ENCODE data around the gene FRMD5.
"Not testable (repeated sequence)": the region's sequence is repeated elsewhere in the genome, so short reads cannot be mapped to it uniquely, and the experiment has no call there.

The FRMD5 gene

GRCh38 chr15:44087578-44088465 is 107.2 kb downstream of the FRMD5 start:
- no peak for DNase-seq

- no peak for DNase-seq
Observed at GRCh38 chr15:44084770-44085169, 110.3 kb downstream of the FRMD5 start.

- DNase-seq, result no peak
Observed at GRCh38 chr15:44084171-44084570, 110.9 kb downstream of the FRMD5 start.

- DNase-seq, result no peak
Observed at GRCh38 chr15:44082558-44083157, 112.4 kb downstream of the FRMD5 start.

DNA sequence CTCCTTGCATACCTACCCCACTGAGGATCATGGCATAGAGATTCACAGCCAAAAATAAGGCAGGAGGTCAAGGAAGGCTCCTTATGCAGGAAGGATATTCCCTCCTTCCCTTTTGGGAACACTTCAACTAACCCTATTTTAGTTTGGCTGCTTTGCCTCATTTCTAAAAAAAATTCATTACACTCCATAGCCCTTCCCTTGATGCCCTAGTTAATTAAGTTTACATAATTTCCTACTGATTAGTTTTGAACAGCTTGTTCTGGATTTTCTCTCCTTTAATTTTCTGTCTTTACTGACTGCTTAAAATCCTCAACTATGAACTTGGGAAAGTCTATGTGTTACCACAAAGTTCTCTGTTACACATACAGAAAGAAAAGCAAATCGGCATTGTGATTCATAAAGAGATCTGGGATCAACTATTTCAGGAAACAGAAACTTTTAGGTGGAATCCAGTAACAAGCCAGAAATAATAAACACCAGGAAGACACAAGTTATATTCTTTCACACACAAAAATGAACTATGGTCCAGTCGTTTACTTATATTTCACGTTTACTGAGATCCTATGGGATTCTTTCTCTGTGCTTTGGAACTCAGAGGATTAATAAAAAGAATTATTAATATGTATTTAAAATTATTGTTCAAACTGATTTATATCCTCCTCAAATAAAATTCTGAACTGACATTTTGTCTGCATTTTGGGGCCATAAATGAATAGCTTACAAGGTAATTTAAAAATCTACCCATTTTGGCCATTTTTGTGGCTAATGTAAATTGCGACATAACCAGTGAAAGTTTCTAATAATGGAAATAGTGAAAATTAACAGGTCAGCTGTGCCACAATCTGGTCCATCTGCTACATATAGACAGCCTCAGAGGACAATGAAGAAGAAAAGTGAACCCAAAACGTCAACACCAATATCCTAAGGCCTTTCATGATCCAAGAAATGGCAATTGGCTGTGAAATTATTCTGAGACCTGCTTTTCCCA is 113.8 kb downstream of the FRMD5 start:
- no peak for DNase-seq

DNA sequence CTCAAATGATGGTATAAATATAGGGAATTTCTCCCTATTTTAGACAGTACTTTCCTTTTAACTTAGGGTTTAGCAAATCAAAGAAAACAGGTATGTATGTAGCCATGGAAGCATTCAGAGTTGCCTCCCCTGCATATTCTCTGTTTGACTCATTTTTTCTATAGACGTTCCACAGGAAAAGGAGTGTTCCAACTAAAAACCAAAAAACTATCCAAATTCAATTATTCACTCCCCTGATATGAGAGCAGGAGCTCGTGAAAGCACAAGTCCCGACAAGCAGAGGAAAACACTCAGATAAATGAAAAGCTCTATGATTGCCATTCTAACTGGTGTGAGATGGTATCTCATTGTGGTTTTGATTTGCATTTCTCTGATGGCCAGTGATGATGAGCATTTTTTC is 119.5 kb downstream of the FRMD5 start:
- no peak for DNase-seq

- DNase-seq, result no peak
Observed at GRCh38 chr15:44069489-44069888, 125.6 kb downstream of the FRMD5 start.

- no peak for DNase-seq
Observed at GRCh38 chr15:44068347-44068746, 126.7 kb downstream of the FRMD5 start.

- DNase-seq, result no peak
Observed at GRCh38 chr15:44066211-44066827, 128.8 kb downstream of the FRMD5 start.

GRCh38 chr15:44064706-44065105 is 130.4 kb downstream of the FRMD5 start:
- no peak for DNase-seq

- no peak for DNase-seq
Observed at GRCh38 chr15:44058126-44058525, 136.9 kb downstream of the FRMD5 start.

DNA sequence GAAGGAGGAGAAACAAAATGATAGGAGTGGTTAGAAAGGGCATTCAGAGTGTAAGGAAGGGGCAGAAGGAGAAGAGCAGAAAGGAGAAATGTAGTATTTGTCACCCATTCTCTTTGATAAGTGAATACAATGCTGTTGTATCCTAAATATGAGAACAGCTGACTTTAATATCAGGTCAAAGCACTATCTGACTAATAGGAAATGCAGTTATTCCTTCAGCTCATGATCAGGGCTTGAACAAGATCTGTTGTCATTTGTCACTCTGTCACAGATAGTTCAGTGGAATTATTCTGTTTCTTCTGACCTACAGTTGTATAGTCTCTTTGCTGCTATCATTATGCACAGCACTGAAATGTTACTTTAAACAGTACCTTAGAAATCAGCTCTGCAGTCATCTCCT is 149.4 kb downstream of the FRMD5 start:
- DNase-seq, result no peak

DNA sequence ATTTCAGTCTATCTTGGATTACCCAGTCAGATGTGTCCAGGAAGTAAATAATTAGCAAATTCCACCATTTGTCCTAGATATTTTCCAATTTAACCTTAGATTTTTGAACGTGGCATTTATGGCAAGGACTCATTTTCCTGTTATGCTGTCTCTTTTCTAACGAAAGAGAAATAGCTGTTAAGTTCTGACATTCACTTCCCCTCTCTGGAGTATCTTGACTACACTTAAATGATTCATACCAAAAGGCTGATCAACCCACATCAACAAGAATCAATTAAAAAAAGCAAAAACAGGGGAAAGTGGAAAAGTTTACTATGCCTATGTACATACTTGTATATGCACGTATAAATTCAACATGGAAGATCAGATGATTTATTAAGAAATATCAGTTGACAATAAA is 149.9 kb downstream of the FRMD5 start:
- no peak for DNase-seq

DNA sequence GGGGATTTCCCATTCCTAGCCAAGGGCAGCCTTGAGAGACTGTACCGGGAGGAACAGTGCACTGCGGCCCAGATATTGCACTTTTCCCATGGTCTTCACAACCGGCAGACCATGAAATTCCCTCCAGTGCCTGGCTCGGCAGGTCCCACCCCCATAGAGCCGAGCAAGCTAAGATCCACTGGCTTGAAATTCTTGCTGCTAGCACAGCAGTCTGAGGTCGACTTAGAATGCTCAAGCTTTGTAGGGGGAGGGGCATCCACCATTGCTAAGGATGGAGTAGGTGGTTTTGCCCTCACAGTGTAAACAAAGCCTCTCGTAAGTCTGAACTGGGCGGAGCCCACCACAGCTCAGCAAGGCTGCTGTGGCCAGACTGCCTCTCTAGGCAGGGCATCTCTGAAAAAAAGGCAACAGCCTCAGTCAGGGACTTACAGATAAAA is 156.3 kb downstream of the FRMD5 start:
- no peak for DNase-seq

DNA sequence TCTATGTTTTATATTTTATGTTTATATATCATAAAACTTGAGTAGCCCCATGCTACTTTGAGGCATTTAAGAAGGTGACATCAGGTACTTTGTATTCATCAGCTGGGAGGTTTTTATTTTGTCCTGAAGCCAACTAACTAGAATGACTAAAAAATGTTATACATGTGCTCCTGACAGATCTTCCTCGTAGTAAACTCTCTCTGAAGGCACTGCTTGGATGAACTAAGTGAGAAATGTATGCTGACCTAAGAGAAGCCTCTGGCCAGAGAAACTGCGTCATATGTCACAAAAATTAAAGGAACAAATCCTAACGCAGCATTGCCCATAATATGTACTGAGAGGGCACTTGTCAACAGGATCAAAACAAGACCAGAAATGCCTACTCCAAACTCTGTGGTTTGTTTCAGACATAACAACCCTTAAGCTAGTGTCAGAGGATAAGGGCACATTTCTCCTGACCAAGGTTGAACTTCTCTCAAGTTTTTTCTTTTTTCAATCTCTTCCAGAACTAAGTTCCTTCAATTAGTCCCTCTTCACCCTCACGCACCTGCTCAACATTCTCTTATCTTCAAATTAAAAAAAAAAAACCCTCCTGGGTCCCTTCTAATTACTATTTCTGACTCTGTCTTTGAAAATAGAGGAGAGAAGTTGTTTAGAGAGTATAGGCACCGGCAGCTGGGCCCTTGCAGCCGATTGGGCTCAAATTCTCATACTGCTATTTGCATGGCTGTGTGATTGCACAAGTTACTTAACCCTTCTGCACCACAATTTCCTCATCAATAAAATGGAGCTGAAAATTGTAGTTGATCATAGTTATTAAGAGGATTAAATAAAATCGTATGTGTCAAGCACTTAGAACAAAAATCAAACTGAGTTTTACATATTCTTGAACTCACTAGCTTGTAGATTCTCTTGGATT is 159.0 kb downstream of the FRMD5 start:
- no peak for DNase-seq

GRCh38 chr15:44034933-44035624 is 160.0 kb downstream of the FRMD5 start:
- DNase-seq, result no peak

DNA sequence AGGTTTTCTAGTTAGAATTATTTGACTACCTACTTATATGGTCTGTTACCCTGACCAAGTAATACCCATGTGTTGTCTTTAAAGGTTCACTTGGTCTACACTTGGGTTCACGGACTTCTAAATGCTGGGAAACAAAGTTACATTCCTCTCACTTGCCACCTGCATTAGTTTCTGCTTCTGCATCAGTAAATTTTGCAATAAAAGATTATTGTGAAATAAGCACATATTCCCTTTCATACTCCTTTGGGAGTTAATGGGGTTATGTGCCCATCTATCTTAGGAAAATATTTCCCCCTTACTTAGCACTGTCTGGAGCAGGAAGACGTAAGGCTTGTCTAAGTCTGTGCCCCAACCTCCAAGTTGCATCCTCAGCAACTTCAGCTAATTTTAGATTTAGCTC is 160.7 kb downstream of the FRMD5 start:
- no peak for DNase-seq

- DNase-seq, result no peak
Observed at GRCh38 chr15:44033894-44034293, 161.2 kb downstream of the FRMD5 start.

GRCh38 chr15:44032820-44033219 is 162.3 kb downstream of the FRMD5 start:
- not testable (repeated sequence) for DNase-seq

GRCh38 chr15:44029940-44030568 is 165.0 kb downstream of the FRMD5 start:
- DNase-seq, result no peak

Data from SIG-M5 (cell line).